Tibial artery (tissue), 4 donors: ENCODE results near the gene CD247.

ENCODE experiments used
- DNase-seq, 2 donors: peaks; one replicate each; pipeline ENCODE4 v3.0.0-alpha.2; 2019
- H3K27ac ChIP-seq, 2 donors: fragments of 200-600 bp; sonication (generic) in 1 of 2; 1 replicate in 1 of 2; 2 replicates in 1 of 2; pipeline ENCODE4 v1.5.1; 2018 to 2019; ENCODE audit warnings: mild to moderate bottlenecking in 1 of 2
- H3K27me3 ChIP-seq, 2 donors: fragments of 200-600 bp; sonication (generic) in 1 of 2; one replicate each; pipeline versions ENCODE4 v1.5.1 to v1.6.0; 2016 to 2019
- H3K36me3 ChIP-seq, 3 donors: fragments of 200-600 bp; sonication (generic) in 2 of 3; one replicate each; pipeline ENCODE4 v1.5.1; 2016 to 2019; ENCODE audit warnings: mild to moderate bottlenecking in 2 of 3
- H3K4me1 ChIP-seq, 4 donors: fragments of 200-600 bp; sonication (generic) in 2 of 4; 1 replicate in 3 of 4; 2 replicates in 1 of 4; pipeline ENCODE4 v1.5.1; 2016 to 2019
- H3K4me3 ChIP-seq, 2 donors: fragments of 200-600 bp; sonication (generic) in 1 of 2; 1 replicate in 1 of 2; 2 replicates in 1 of 2; pipeline ENCODE4 v1.5.1; 2018 to 2019; ENCODE audit warnings: mild to moderate bottlenecking in 2 of 2
- H3K9me3 ChIP-seq, 3 donors: fragments of 200-600 bp; sonication (generic) in 1 of 3; one replicate each; pipeline ENCODE4 v1.5.1; 2016 to 2019
- intact Hi-C: fragments of 100-400 bp; cut with DNase I; formaldehyde crosslinking; loops from one replicate; pipeline ENCODE4 v1.15.0; 2023; ENCODE audit warnings: low total_unique reads
- TF ChIP-seq, protein P1 (sequence below), 2 experiments: fragments of 200-600 bp in 1 of 2; fragments of 450-650 bp in 1 of 2; IDR thresholded peaks; one replicate each; pipeline ENCODE4 v1.5.1; 2017 to 2019; ENCODE audit warnings: antibody characterized with exemption in 2 of 2, mild to moderate bottlenecking in 1 of 2, moderate library complexity in 1 of 2

The CD247 gene

DNA sequence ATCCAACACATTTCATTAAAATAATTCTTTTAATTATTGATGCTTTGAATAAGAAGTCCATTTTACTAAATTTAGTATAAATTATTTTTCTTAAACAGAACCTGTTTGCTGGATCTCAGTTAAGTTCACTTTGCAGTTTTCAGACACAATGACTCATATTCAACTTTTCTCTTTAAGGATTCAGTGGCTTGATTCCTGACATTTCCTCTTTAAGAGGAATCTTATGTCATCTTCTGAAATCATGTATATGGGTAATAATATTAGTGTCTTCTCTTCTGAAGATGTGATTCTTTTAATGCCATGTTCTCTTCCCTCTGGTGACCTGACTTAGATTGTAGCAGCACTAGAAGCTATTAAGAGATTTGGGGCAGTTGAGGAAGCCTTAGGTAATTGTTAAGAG is 22.7 kb upstream of the CD247 start:
- TF ChIP-seq, protein P1, sequence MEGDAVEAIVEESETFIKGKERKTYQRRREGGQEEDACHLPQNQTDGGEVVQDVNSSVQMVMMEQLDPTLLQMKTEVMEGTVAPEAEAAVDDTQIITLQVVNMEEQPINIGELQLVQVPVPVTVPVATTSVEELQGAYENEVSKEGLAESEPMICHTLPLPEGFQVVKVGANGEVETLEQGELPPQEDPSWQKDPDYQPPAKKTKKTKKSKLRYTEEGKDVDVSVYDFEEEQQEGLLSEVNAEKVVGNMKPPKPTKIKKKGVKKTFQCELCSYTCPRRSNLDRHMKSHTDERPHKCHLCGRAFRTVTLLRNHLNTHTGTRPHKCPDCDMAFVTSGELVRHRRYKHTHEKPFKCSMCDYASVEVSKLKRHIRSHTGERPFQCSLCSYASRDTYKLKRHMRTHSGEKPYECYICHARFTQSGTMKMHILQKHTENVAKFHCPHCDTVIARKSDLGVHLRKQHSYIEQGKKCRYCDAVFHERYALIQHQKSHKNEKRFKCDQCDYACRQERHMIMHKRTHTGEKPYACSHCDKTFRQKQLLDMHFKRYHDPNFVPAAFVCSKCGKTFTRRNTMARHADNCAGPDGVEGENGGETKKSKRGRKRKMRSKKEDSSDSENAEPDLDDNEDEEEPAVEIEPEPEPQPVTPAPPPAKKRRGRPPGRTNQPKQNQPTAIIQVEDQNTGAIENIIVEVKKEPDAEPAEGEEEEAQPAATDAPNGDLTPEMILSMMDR (IDR thresholded peaks at IDR 0.05), result no peak
- intact Hi-C loops, result no loop called here
- DNase-seq, result no peak
- Histone ChIP-seq H3K9me3 (no peaks in the 10 kb centered on the region), H3K4me1 (no peaks in the 10 kb centered on the region), H3K27me3 (no peaks in the 10 kb centered on the region), H3K4me3 (no peak overlapping the region), H3K27ac (no peak overlapping the region), H3K36me3 (peaks cover 16 to 43% (median 16%) of the 10 kb centered on the region in 3 donors)

DNA sequence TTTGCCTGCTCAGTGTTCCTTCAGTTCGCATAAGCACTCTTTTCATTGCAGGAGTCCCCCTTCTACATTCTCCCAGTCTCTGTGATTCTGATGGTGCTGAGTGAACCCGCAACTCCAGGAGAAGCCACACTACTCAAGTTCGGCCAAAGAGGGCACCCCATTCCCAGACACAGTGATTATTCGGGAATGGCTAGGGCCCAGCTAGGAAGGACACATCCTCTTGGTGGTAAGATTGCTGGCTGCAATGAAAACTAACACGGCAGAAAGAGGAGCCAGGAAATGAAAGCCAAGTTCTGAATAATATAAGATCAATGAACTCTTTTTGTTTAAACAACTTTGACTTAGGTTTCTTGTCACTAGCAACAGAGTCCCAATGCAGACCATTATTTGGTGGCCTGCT is 20.3 kb upstream of the CD247 start:
- H3K27me3 ChIP-seq, result no peaks in the 10 kb centered on the region
- DNase-seq, result no peak
- TF ChIP-seq, protein P1 (IDR thresholded peaks at IDR 0.05), result no peak
- peaks cover 4 to 21% (median 7%) of the 10 kb centered on the region in 3 donors for H3K36me3 ChIP-seq
- no peak overlapping the region for H3K27ac ChIP-seq
- H3K9me3 ChIP-seq, result no peaks in the 10 kb centered on the region
- H3K4me1 ChIP-seq, result no peaks in the 10 kb centered on the region
- intact Hi-C loops, result loop anchor here (10.0 kb wide), 1 partner anchor 94 kb away; no protein-coding TSS in a partner anchor
- H3K4me3 ChIP-seq, result no peak overlapping the region

DNA sequence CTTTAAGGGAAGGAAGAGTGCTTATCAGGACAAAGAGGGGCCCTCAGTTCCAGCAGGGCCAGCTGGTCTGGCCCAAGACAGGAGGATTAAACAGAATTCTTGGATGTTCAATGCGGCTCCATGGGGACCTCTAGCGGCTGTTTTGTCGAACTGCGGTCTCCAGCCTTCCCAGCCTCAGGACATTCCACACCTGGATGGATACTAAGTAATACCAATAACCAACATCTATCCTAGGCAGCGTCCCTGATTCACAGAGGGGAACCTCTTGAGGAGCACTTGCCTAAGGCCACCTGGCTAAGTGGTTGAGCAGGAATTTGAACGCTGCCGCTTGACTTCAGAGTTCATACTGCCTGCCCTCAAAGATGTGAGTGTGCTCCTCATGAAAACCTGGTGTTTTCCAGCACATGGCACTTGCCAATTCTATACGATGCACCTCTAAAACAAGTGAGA is 15.5 kb upstream of the CD247 start:
- peak in 1 of 2 donors; percentile 38 for DNase-seq
- H3K9me3 ChIP-seq, result no peaks in the 10 kb centered on the region
- TF ChIP-seq, protein P1 (IDR thresholded peaks at IDR 0.05), result peak; percentile 75 to 87
- intact Hi-C loops, result loop anchor here (5.0 to 10.0 kb wide), 2 partner anchors 89 to 267 kb away; no protein-coding TSS in a partner anchor
- no peak overlapping the region for H3K4me3 ChIP-seq
- peaks cover 0 to 3% (median 0%) of the 10 kb centered on the region in 4 donors for H3K4me1 ChIP-seq
- no peaks in the 10 kb centered on the region for H3K27me3 ChIP-seq
- no peak overlapping the region for H3K27ac ChIP-seq
- H3K36me3 ChIP-seq, result no peaks in the 10 kb centered on the region

DNA sequence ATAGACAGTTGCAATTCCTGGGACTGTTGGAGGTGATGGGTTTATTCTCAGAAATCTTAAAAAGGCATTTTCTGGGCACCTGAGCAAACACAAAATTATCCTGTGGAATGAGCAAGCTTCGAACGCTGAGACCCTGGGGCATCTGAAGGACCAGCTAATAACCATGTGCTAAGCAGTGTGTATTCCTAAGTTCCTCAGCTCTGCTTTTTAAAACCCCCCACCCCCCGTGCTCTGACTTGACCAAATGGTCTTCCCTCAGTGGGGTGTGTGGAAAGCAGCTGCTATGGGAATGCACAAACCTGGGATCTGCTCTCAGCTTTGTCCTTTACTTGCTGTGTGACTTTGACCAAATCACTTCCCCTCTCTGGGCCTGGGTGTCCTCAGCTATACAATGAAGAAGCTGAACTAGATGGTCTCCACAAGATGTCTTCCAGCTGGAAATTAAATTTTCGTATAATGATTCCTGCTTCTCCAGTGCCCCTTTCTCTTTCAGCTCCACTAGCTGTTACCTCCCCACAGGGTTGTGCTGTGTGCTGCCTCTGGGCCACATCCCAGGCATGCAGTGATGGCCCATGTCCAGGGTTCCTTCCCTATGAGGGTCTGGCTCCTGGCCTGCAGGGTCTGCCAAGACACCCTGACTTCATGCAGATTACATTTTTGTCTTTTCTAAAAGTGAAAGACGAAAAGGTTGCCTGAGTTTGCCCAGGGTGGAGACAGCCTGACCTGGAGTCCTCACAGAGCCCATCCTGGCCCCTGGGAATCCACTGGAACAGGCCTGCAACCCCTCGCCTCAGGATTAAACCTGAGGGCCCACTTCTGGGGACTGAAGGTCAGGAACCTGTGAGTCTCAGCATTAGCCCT is 14.9 kb upstream of the CD247 start:
- Histone ChIP-seq H3K4me1 (peaks cover 0 to 3% (median 0%) of the 10 kb centered on the region in 4 donors), H3K27me3 (no peaks in the 10 kb centered on the region), H3K36me3 (no peaks in the 10 kb centered on the region), H3K4me3 (no peak overlapping the region), H3K27ac (no peak overlapping the region), H3K9me3 (no peaks in the 10 kb centered on the region)
- TF ChIP-seq, protein P1 (IDR thresholded peaks at IDR 0.05), result no peak
- intact Hi-C loops, result loop anchor here (5.0 to 10.0 kb wide), 2 partner anchors 88 to 266 kb away; no protein-coding TSS in a partner anchor
- no peak for DNase-seq

DNA sequence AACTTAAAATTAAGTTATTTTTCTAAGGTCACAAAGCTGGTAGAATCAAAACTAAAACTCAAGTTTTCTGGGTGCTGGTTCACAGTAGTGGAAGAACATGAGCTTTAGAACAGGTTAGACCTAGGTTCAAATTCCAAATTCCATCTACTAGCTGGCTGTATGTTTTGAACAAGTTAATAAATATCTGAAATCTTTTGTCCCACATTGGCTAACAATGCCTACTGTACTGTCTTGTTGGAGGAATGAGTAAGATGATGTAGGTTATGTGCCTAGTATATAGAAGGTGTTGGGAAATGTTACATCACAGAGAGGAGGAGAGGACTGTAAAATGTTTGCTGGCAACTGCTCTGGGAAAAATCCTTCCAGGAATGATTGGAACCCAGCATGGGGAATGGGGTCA is 14.0 kb upstream of the CD247 start:
- H3K27me3 ChIP-seq, result no peaks in the 10 kb centered on the region
- H3K9me3 ChIP-seq, result no peaks in the 10 kb centered on the region
- DNase-seq, result no peak
- H3K36me3 ChIP-seq, result no peaks in the 10 kb centered on the region
- H3K4me3 ChIP-seq, result no peak overlapping the region
- H3K27ac ChIP-seq, result no peak overlapping the region
- intact Hi-C loops, result loop anchor here (5.0 to 10.0 kb wide), 2 partner anchors 88 to 265 kb away; no protein-coding TSS in a partner anchor
- TF ChIP-seq, protein P1 (IDR thresholded peaks at IDR 0.05), result no peak
- peaks cover 0 to 3% (median 0%) of the 10 kb centered on the region in 4 donors for H3K4me1 ChIP-seq
